HG02610 (cell line): ENCODE data around the gene SCARB1.
"Not testable (repeated sequence)": the region's sequence is repeated elsewhere in the genome, so short reads cannot be mapped to it uniquely, and the experiment has no call there.

ENCODE experiments used
- ATAC-seq: cut with Tn5 transposase; IDR thresholded peaks from one replicate; pipeline ENCODE4 v1.9.1; 2021; ENCODE audit warnings: mild to moderate bottlenecking, moderate library complexity; ENCODE audit not compliant: unreplicated experiment

Gene SCARB1

DNA sequence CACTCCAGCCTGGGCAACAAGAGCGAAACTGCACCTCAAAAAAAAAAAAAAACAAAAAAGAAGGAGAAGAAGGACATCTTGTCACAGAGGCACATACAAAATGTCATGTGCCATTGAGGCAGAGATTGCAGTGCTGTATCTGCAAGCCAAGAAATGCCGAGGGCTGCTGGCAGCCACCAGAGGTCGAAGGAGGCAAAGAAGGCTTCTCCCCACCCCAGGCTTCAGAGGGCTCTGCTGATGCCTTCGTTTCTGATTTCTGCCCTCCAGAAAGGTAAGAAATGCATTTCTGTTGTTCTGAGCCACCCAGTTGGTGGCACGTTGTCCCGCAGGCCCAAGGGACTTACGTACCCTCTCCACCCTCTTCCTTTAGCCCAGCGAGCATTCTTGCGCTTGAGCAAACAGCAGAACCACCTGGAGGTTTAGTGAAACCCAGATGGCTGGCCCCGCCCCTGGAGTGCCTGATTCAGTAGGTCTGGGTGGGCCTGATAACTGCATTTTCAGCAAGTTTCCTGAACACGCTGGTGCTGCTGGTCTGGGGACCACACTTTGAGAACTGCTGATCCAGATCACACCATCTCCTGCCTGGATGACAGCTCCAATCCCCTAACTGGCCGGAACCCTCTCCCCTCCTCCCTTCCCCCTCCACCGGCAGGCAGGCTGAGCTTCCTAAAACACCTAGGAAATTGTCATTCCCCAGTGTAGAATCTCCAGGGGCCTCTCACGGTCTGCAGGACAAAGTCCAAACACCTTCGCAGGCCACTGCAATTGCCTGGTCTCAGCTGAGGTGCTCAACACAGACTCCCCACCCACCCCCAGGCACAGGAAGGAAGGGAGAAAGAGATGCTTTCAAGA, 21.1 kb upstream of the SCARB1 start:
- ATAC-seq: peak; percentile 86

GRCh38 chr12:124883263-124884130, 19.8 kb upstream of the SCARB1 start:
- ATAC-seq: no peak

DNA sequence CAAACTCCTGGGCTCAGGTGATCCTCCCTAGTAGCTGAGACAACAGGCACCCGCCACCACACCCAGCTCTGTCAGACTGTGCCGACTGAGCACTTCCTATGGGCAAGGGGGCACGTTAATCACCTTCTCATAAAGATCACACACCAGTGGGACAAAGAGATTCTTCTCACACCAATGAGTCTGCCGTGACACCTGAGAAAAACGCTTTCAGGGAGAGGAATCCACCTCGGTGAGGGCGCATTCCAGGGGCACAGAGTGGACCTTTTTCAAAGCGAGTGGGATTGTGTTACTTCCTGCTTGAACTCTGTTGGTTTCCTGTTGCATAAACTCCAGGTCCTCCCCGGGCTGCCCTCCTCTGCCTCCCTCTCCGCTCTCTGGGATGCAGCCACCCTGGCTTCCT, 17.5 kb upstream of the SCARB1 start:
- ATAC-seq: no peak

GRCh38 chr12:124880335-124880734, 16.7 kb upstream of the SCARB1 start:
- not testable (repeated sequence) for ATAC-seq

- ATAC-seq: no peak
These were observed 15.3 kb upstream of the SCARB1 start for GRCh38 chr12:124878795-124879516.

GRCh38 chr12:124877423-124877822, 13.8 kb upstream of the SCARB1 start:
- no peak for ATAC-seq

- ATAC-seq: no peak
These were observed 12.5 kb upstream of the SCARB1 start for GRCh38 chr12:124876171-124876570.

DNA sequence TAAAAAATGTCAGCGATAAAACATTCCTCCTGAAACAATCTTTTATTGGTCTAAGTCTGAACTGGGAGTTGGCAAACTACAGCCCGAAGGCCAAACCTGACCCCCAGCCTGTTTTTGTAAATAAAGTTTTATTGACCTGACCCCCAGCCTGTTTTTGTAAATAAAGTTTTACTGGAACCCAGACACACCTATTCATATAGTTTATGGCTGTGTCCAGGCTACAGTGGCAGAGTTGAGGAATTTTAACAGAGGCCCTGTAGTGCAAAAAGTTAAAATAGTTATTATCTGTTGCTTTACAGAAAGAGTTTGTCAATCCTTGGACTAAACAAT, 12.1 kb upstream of the SCARB1 start:
- no peak for ATAC-seq

DNA sequence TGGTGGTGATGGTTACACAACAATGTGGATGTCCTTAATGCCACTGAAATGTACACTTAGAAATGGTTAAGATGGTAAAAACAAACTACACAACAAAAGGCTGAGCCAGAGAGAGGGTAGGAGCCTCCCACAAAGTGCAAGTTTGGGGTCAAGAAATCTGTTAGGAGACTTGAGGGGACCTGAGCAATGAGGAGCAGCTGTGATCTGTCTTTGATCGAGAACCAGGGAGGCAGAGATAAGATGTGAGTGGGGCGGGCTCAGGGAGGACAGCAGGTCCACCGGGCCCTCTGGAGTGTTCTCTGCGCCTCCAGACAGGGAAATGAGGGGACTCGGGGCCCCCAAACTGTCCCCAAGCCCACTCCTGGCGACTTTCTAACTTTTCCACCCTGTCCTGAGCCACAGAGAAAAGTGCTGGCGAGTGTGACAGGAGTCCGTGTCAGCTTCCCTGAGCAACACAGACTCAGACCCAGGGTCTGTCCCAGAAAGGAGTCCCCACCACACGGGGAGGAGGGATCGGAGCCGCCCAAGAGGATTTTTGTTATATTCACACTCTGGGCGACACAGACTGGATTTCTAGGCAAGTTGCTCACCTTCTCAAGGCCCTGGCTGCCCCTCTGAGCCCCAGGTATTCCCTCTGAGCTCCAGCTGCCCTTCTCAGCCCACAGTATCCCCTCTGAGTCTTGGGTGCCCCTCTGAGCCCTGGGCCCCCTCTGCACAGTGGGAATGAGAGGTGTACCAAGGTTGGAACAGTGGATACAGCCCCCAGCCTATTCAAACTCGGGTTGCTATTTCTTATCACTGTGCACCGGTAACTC, 11.5 kb upstream of the SCARB1 start:
- no peak for ATAC-seq

DNA sequence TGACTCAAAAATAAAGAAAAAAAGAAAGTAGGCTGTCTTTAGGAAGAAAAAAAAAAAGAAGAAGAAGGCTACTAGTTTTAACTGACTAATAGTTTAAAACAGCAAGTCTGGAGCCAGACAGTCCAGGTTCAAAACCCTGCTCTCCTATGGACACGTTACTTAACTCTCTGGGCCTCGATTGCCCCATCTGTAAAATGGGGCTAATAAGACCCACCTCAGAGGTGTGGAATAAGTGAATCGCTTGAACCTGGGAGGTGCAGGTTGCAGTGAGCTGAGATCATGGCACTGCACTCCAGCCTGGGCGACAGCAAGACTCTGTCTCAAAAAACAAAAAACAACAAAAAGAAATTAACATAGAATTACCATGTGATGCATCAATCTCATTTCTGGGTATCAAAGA, 10.5 kb upstream of the SCARB1 start:
- ATAC-seq: no peak

GRCh38 chr12:124872068-124872719, 8.5 kb upstream of the SCARB1 start:
- ATAC-seq: no peak

GRCh38 chr12:124871297-124871696, 7.6 kb upstream of the SCARB1 start:
- ATAC-seq: no peak

DNA sequence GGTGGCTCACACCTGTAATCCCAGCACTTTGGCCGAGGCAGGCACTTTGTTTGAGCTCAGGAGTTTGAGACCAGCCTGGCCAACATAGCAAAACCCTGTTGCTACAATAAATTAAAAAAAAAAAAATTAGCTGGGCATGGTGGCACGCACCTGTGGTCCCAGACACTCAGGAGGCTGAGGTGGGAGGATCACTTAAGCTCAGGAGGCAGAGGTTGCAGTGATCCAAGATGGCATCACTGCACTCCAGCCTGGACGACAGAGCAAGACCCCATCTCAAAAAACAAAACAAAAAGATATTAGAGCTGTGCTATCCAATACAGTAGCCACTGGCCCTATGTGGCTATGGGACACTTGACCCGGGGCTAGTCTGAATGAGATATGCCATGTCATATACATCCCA, 6.9 kb upstream of the SCARB1 start:
- ATAC-seq: no peak

- peak; percentile 60 for ATAC-seq
These were observed 5.5 kb upstream of the SCARB1 start for GRCh38 chr12:124869059-124869665.

DNA sequence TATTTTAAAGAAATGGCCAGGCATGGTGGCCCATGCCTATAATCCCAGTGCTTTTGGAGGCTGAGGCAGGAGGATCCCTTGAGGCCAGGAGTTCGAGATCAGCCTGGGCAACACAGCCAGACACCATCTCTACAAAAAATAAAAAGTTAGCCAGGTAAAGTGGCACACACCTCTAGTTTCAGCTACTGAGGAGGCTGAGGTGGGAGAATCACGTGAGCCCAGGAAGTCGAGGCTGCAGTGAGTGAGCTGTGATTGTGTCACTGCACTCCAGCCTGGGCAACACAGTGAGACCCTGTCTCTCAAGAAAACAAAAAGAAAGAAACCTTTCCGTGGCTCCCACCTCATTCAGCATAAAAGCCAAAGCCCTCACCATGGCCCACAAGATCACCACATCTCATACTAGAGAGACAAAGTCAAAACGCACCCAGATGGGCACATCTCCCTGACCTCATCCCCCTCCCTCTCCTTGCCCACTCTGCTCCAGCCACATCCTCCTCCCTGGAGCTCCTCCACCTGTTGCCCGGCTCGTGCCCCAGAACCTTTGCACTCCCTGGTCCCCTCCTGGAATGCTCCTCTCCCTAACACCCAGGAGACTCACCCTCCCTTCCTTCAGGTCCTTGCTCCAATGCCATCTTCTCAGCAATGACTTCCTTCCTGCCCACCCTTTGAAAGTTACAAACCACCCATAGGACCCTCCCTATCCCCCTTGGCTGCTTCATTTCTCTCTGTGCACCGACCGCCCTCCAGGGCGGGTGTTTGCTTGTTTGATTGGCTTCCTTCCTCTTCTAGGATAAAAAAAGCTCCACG, 4.8 kb upstream of the SCARB1 start:
- no peak for ATAC-seq

GRCh38 chr12:124867401-124867930, 3.8 kb upstream of the SCARB1 start:
- no peak for ATAC-seq

- ATAC-seq: no peak
These were observed 3.3 kb upstream of the SCARB1 start for GRCh38 chr12:124866883-124867400.

DNA sequence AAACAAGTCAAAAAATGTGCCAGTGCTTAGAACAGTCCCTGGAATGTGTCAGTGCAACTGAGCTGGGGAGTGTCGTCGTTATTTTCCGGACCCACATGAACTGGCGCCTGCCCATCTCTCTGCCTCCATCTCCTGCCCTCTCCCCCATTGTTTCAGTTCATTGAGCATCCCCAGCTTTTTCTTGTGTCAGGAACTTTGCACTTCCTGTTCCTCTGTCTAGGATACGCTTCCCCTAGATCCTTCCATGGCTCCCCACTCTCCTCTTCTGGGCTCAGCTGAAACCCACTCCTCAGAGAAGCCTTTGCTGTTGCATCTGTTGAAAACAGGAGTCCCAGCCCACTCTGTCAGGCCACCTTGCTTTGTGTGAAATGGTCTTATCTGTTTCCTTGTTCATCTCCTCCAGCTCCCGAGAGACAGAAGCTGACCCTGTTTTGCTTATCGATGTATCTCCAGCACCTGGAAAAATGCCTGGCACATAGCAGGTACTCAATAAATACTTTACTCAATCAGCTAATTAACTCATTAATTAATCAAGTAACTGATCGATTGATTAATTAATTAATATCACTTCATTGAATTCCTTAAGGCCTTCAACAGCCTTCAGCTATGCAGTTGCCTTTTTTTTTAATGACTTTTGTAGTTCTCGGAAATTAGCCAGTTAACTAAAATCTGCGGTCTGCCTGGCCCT, 2.7 kb upstream of the SCARB1 start:
- no peak for ATAC-seq
